GM12878 (cell line): Measurements from ENCODE around the gene SEPTIN1. TPM values are rescaled to one million over a fixed set of nuclear protein-coding genes. Genes with fewer than 3 reads are reported as not detected.

Experiments used
- BHLHE40 ChIP-seq, 2 experiments: fragments of 450-650 bp in 1 of 2; IDR thresholded peaks; 2 replicates each; pipeline ENCODE4 v1.6.1; 2011 to 2017; ENCODE audit warnings: low read depth in 2 of 2, borderline replicate concordance in 1 of 2, improper control_type of control experiment in 1 of 2, low read length in 1 of 2, mild to moderate bottlenecking in 1 of 2
- CREB1 ChIP-seq: IDR thresholded peaks from 2 replicates; pipeline ENCODE4 v1.6.1; 2012; ENCODE audit warnings: low read depth, mild to moderate bottlenecking, inconsistent platforms
- EGR1 ChIP-seq, 2 experiments: IDR thresholded peaks; 1 replicate in 1 of 2; 2 replicates in 1 of 2; pipeline ENCODE4 v1.6.1; 2011 to 2012; ENCODE audit warnings: low read depth in 2 of 2, low read length in 2 of 2, borderline replicate concordance in 1 of 2, mild to moderate bottlenecking in 1 of 2, moderate library complexity in 1 of 2
- ETV6 ChIP-seq, 2 experiments: fragments of 450-650 bp in 1 of 2; IDR thresholded peaks in 1 of 2; conservative IDR thresholded peaks in 1 of 2; 2 replicates each; pipeline ENCODE4 v1.6.1; 2014; ENCODE audit warnings: antibody characterized with exemption in 1 of 2, borderline replicate concordance in 1 of 2, low read depth in 1 of 2, mild to moderate bottlenecking in 1 of 2, moderate library complexity in 1 of 2
- EZH2 ChIP-seq: IDR thresholded peaks from 2 replicates; pipeline ENCODE4 v1.6.1; 2012; ENCODE audit warnings: low read depth, mild to moderate bottlenecking, control low read depth, inconsistent platforms, low read length, borderline replicate concordance; ENCODE audit not compliant: control insufficient read depth
- GABPA ChIP-seq: IDR thresholded peaks from 2 replicates; pipeline ENCODE4 v1.6.1; 2014; ENCODE audit warnings: antibody characterized with exemption, low read depth, mild to moderate bottlenecking, inconsistent platforms
- HDGF ChIP-seq: fragments of 450-650 bp; IDR thresholded peaks from 2 replicates; pipeline ENCODE4 v1.6.1; 2016; ENCODE audit warnings: antibody characterized with exemption
- KDM1A ChIP-seq: fragments of 200-600 bp; sonication (generic); IDR thresholded peaks from 2 replicates; pipeline ENCODE4 v1.6.1; 2016; ENCODE audit warnings: borderline replicate concordance
- MTA3 ChIP-seq: IDR thresholded peaks from 2 replicates; pipeline ENCODE4 v1.6.1; 2012; ENCODE audit warnings: low read length, inconsistent platforms, borderline replicate concordance
- NFYB ChIP-seq: IDR thresholded peaks from 2 replicates; pipeline ENCODE4 v1.6.1; 2011; ENCODE audit warnings: low read depth, mild to moderate bottlenecking, low read length, improper control_type of control experiment, moderate library complexity; ENCODE audit not compliant: insufficient read depth
- RFX5 ChIP-seq: IDR thresholded peaks from 2 replicates; pipeline ENCODE4 v1.6.1; 2011; ENCODE audit warnings: low read depth, low read length, improper control_type of control experiment
- SPI1 ChIP-seq: IDR thresholded peaks from 2 replicates; pipeline ENCODE4 v1.6.1; 2011; ENCODE audit warnings: low read depth, mild to moderate bottlenecking, low read length, moderate library complexity, borderline replicate concordance; ENCODE audit not compliant: insufficient read depth
- TAF1 ChIP-seq: IDR thresholded peaks from 2 replicates; pipeline ENCODE4 v1.6.1; 2011; ENCODE audit warnings: mild to moderate bottlenecking, low read depth, low read length, borderline replicate concordance
- TARDBP ChIP-seq: IDR thresholded peaks from 2 replicates; pipeline ENCODE4 v1.6.1; 2016; ENCODE audit warnings: borderline replicate concordance
- WRNIP1 ChIP-seq: IDR thresholded peaks from 2 replicates; pipeline ENCODE4 v1.6.1; 2011; ENCODE audit warnings: low read depth, low read length, improper control_type of control experiment, borderline replicate concordance
- ZBED1 ChIP-seq: IDR thresholded peaks from 2 replicates; pipeline ENCODE4 v1.6.1; 2016; ENCODE audit warnings: borderline replicate concordance
- polyA plus RNA-seq, 11 experiments: library from polyadenylated mRNA; depleted of rRNA in 4 of 11; unstranded in 6 of 11; stranded (reverse) in 5 of 11; fragments of >200 nt; fragmentation: Nextera tagmentation in 4 of 11; fragmentation: Illumina TruSeq in 1 of 11; extraction: Ambion mirVana in 4 of 11; extraction: Trizol in 1 of 11; gene quantifications; 1 replicate in 1 of 11; 2 replicates in 10 of 11; pipeline versions ENCODE4 v1.2.1 to v1.2.3, GENCODE V29; 2011 to 2016; ENCODE audit warnings: inconsistent platforms in 2 of 11, missing spikeins in 2 of 11, low read depth in 1 of 11
- total RNA-seq, 4 experiments: library from RNA; depleted of rRNA in 3 of 4; stranded (reverse); fragments of >200 nt in 3 of 4; fragmentation: Illumina TruSeq in 1 of 4; extraction: Trizol in 1 of 4; gene quantifications; 2 replicates each; pipeline versions ENCODE4 v1.2.1 to v1.2.3, GENCODE V29; 2013 to 2021
- TF ChIP-seq, protein P1 (sequence below): IDR thresholded peaks from 2 replicates; pipeline ENCODE4 v1.6.1; 2011; ENCODE audit warnings: mild to moderate bottlenecking, low read depth, low read length, moderate library complexity; ENCODE audit not compliant: insufficient replicate concordance
- TF ChIP-seq, protein P2 (sequence below): fragments of 150-350 bp; IDR thresholded peaks from 2 replicates; pipeline ENCODE4 v1.6.1; 2016; ENCODE audit warnings: low read depth, low read length
- TF ChIP-seq, protein P3 (sequence below): fragments of 450-650 bp; IDR thresholded peaks from 2 replicates; pipeline ENCODE4 v1.6.1; 2017; ENCODE audit warnings: mild to moderate bottlenecking, moderate library complexity

The SEPTIN1 gene
- total and polyA plus RNA-seq, 10 of the 15 experiments (the other 5 are each of a cell fraction or from before 2014, with no cell fraction given): 2.8 to 153 (median 94.1) TPM

DNA sequence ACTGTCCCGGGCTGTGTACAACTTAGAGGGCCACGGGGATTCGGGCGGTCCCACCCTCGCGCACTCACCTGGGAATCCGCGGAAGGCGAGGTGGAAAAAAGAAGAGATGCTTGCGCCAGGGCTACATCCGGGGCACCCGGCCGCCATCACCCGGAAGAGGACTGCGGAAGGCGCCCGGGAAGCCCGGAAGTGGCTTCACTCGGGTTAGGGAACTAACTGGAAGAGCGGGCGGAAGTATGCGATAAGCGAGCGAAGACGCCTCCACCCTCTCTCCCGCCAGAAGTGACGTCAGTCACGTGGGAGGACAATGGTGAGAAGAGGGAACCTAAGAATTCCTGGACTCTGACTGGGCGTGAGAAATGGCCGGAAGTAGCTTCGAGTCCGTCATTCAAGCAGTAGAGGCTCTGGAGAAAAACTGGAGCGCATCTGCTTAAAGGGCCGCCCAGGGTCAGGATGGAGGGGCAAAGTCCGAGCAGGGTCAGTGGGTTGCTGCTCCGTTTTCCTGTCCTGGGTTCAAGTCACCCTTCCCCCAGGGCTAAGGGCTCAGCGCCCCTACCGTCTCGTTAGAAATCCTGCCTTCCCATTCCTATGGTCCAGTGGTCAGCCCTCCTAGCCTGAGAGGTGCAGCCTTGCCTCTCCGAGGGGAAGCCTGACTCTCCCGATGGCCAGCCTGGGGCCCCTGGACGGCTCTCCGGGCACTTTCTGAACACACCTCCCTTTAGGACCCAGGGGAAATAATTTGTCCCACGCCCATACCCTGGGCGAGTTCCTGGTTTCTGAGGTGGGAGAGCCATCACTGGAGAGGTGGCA, 27.0 kb downstream of the SEPTIN1 start, which contains the start of gene CD2BP2 (continued):
- TF ChIP-seq, protein P1, sequence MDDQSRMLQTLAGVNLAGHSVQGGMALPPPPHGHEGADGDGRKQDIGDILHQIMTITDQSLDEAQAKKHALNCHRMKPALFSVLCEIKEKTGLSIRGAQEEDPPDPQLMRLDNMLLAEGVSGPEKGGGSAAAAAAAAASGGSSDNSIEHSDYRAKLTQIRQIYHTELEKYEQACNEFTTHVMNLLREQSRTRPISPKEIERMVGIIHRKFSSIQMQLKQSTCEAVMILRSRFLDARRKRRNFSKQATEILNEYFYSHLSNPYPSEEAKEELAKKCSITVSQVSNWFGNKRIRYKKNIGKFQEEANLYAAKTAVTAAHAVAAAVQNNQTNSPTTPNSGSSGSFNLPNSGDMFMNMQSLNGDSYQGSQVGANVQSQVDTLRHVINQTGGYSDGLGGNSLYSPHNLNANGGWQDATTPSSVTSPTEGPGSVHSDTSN: no peak
- TF ChIP-seq HDGF: no peak
- TF ChIP-seq SPI1: peak; percentile 28; the same call in 1 of the 2 replicates
- TF ChIP-seq EGR1 (IDR thresholded peaks at IDR 0.05; ENCODE audit: borderline replicate concordance in 1 of 2, low read depth in 2 of 2, low read length in 2 of 2): peak in 1 of 2 experiments; percentile 89; a peak in 2 of 3 replicates
- no peak for TF ChIP-seq KDM1A
- peak; percentile 89 to 93 for TF ChIP-seq BHLHE40 (IDR thresholded peaks at IDR 0.05; ENCODE audit: borderline replicate concordance in 1 of 2, low read depth in 2 of 2, low read length in 1 of 2)
- no peak for TF ChIP-seq NFYB
- TF ChIP-seq WRNIP1: no peak
- peak; percentile 81 for TF ChIP-seq TARDBP
- TF ChIP-seq MTA3: peak; percentile 80; the same call in 1 of the 2 replicates
- peak; percentile 99 for TF ChIP-seq GABPA
- no peak for TF ChIP-seq RFX5
- peak; percentile 98 for TF ChIP-seq TAF1
- TF ChIP-seq, protein P2, sequence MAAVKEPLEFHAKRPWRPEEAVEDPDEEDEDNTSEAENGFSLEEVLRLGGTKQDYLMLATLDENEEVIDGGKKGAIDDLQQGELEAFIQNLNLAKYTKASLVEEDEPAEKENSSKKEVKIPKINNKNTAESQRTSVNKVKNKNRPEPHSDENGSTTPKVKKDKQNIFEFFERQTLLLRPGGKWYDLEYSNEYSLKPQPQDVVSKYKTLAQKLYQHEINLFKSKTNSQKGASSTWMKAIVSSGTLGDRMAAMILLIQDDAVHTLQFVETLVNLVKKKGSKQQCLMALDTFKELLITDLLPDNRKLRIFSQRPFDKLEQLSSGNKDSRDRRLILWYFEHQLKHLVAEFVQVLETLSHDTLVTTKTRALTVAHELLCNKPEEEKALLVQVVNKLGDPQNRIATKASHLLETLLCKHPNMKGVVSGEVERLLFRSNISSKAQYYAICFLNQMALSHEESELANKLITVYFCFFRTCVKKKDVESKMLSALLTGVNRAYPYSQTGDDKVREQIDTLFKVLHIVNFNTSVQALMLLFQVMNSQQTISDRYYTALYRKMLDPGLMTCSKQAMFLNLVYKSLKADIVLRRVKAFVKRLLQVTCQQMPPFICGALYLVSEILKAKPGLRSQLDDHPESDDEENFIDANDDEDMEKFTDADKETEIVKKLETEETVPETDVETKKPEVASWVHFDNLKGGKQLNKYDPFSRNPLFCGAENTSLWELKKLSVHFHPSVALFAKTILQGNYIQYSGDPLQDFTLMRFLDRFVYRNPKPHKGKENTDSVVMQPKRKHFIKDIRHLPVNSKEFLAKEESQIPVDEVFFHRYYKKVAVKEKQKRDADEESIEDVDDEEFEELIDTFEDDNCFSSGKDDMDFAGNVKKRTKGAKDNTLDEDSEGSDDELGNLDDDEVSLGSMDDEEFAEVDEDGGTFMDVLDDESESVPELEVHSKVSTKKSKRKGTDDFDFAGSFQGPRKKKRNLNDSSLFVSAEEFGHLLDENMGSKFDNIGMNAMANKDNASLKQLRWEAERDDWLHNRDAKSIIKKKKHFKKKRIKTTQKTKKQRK: no peak
- peak; percentile 74 to 97; a peak in 3 of 4 replicates for TF ChIP-seq ETV6 (conservative IDR thresholded peaks at IDR 0.05 in 1 of 2, IDR thresholded peaks at IDR 0.05 in 1 of 2; ENCODE audit: borderline replicate concordance in 1 of 2, low read depth in 1 of 2)
- TF ChIP-seq ZBED1: no peak
- TF ChIP-seq CREB1: peak; percentile 91
- no peak for TF ChIP-seq EZH2
- TF ChIP-seq, protein P3, sequence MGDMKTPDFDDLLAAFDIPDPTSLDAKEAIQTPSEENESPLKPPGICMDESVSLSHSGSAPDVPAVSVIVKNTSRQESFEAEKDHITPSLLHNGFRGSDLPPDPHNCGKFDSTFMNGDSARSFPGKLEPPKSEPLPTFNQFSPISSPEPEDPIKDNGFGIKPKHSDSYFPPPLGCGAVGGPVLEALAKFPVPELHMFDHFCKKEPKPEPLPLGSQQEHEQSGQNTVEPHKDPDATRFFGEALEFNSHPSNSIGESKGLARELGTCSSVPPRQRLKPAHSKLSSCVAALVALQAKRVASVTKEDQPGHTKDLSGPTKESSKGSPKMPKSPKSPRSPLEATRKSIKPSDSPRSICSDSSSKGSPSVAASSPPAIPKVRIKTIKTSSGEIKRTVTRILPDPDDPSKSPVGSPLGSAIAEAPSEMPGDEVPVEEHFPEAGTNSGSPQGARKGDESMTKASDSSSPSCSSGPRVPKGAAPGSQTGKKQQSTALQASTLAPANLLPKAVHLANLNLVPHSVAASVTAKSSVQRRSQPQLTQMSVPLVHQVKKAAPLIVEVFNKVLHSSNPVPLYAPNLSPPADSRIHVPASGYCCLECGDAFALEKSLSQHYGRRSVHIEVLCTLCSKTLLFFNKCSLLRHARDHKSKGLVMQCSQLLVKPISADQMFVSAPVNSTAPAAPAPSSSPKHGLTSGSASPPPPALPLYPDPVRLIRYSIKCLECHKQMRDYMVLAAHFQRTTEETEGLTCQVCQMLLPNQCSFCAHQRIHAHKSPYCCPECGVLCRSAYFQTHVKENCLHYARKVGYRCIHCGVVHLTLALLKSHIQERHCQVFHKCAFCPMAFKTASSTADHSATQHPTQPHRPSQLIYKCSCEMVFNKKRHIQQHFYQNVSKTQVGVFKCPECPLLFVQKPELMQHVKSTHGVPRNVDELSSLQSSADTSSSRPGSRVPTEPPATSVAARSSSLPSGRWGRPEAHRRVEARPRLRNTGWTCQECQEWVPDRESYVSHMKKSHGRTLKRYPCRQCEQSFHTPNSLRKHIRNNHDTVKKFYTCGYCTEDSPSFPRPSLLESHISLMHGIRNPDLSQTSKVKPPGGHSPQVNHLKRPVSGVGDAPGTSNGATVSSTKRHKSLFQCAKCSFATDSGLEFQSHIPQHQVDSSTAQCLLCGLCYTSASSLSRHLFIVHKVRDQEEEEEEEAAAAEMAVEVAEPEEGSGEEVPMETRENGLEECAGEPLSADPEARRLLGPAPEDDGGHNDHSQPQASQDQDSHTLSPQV: no peak
